Activated naive CD4-positive, alpha-beta T cell treated with anti-CD3 and anti-CD28 coated beads, Interleukin-2, amount 50 U/mL, for 16 hours (primary cell): ENCODE data around the gene GLI2.

ENCODE experiments used
- DNase-seq: peaks from one replicate; pipeline ENCODE4 v3.0.0-alpha.2; 2020

The GLI2 gene

DNA sequence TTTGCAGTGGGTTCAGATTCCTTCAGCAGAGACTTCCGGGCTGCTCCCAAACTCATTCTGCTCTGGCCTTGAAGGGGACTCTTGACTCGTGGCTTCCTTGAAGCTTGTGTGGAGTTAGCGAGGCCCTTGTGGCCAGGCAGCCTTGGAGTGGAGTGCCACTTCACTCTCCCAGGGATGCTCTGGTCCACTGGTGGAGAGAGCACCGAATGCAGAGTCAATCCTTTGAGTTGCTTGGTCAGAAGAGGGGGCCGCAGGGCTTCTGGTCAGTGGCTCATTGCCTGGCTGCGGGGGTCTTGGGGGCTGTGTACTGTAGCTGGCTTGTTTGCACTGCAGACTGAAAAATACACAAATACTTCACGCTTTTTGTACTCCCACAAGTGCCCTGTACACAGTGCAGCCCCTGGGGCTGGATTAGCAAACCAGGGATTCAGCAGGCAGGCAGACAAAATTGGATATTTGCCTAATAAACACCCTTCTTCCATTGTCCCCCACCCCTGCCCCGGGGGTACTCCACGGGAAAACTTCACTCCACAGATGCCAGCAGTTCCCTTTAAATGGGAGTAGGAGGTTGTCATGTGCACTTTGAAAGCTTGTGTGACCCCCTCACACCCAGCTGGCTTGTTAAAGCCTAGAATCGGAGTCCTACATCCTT is 3.2 kb downstream of the GLI2 start:
- no peak for DNase-seq

GRCh38 chr2:120739438-120740090 is 3.9 kb downstream of the GLI2 start:
- DNase-seq, result no peak

DNA sequence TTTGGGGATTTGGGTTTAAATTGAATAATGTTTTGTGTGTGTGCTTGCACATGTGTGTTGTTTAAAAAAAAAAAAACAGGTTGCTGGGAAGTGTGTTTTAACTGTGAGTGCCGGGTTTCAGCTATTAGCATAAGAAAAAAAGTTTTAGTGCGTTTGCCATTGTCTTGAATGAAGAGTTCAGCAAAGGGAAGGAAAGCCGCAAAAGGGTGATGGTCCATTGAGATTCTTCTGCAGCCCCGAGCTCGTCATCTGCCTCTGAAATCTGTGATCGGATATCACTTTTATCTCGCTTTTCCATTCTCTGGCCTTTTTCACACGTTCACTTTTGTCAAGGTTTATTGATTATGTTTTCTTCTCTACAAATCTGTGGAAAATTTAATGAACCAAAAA is 4.7 kb downstream of the GLI2 start:
- DNase-seq, result no peak

- DNase-seq, result no peak
Measured at GRCh38 chr2:120740765-120741524, 5.3 kb downstream of the GLI2 start.

GRCh38 chr2:120741571-120742561 is 6.2 kb downstream of the GLI2 start:
- no peak for DNase-seq

- DNase-seq, result no peak
Measured at GRCh38 chr2:120743657-120744056, 8.0 kb downstream of the GLI2 start.

- no peak for DNase-seq
Measured at GRCh38 chr2:120744817-120745216, 9.1 kb downstream of the GLI2 start.

- DNase-seq, result no peak
Measured at GRCh38 chr2:120745420-120746111, 9.9 kb downstream of the GLI2 start.

DNA sequence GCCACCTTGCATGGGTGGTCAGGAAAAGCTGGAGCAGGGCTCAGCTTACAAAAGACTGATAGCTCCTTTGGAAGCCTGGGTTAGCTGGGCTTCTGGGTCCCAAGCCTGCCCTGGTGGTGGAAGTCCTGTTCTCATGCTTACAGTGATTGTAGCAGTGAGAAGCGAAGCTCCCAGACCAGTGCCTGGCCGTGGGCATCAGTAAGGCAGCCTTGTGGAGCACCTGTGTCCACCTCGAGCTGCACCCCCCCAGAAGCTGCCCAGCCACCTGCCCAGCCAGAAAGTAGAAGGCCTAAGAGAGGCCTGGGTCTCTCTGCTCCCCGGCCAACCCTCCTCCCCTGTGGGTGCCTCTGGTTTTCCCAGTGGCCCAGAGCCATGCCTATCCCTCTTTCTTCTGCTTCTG is 10.5 kb downstream of the GLI2 start:
- DNase-seq, result no peak

DNA sequence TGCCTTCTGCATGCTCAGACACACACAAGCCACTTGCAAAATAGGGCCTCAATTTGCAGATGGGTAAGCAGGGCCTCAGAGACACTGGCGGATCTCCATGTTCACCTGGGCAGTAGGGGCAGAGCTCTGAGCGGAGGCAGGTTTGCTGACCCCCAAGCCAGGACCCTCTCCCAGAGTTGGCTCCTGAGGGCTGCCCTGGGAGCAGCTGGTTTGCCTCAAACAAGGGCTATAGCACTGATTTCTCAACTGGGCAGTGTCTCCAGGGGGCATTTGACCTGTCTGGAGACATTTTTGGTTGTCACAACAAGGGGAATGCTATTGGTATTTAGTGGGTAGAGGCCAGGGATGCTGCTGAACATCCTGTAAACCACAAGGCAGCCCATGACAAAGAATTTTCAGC is 11.6 kb downstream of the GLI2 start:
- DNase-seq, result no peak

GRCh38 chr2:120747706-120748105 is 12.0 kb downstream of the GLI2 start:
- DNase-seq, result no peak

DNA sequence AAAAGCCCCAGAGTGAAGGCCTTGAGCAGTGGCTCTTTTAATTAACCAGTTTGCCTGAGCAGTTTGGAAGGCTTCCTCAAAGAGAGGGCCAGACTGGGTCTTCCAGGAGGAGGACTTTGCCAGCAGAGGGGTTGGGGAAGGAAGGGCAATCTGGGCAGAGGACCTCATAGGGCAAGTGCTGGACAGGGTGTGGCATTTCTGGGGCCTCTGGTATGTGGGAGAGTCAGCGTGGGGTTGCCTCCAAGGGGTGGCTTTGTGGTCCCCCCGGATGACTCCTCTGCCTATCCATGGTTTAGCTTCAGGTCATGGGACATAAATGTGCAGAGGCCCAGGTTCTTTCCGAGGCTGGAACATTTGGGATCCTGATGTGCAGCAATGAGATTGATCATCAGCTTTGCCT is 12.6 kb downstream of the GLI2 start:
- DNase-seq, result no peak

DNA sequence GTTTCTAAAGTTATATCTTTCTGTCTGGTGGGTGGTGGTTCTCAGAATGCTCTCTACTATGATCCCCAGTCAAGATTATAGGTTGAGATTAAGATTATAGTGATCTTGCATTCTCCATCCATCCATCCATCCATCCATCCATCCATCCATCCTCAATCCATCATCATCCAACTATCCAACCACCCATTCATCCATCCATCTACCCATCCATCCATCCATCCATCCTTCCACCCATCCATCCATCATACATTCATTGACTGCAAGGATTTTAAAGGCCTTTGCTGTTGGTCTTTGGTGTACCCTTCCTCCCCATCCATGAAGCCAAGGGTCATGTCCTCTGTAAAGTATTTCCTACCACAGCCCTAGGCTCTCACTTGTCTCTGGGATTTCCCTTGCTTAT is 13.1 kb downstream of the GLI2 start:
- no peak for DNase-seq

- DNase-seq, result no peak
Measured at GRCh38 chr2:120749506-120750431, 14.1 kb downstream of the GLI2 start.

GRCh38 chr2:120750488-120751210 is 15.0 kb downstream of the GLI2 start:
- no peak for DNase-seq

GRCh38 chr2:120751553-120751952 is 15.9 kb downstream of the GLI2 start:
- DNase-seq, result no peak

GRCh38 chr2:120754067-120754960 is 18.6 kb downstream of the GLI2 start:
- no peak for DNase-seq

GRCh38 chr2:120758181-120759144 is 22.8 kb downstream of the GLI2 start:
- no peak for DNase-seq
